Measurements from ENCODE around the gene ABCA10.
"Not testable (repeated sequence)": the region's sequence is repeated elsewhere in the genome, so short reads cannot be mapped to it uniquely, and the experiment has no call there.

The ABCA10 gene

GRCh38 chr17:69228018-69228417, 606 bp downstream of the ABCA10 start:
- no peak for DNase-seq

- no peak for DNase-seq
These were observed 1.1 kb downstream of the ABCA10 start for GRCh38 chr17:69227541-69227940.

GRCh38 chr17:69223809-69224208, 4.8 kb downstream of the ABCA10 start:
- no peak for DNase-seq

- DNase-seq = no peak
These were observed 5.8 kb downstream of the ABCA10 start for GRCh38 chr17:69222707-69223258.

- DNase-seq = no peak
These were observed 8.5 kb downstream of the ABCA10 start for GRCh38 chr17:69220098-69220497.

GRCh38 chr17:69218986-69219385, 9.6 kb downstream of the ABCA10 start:
- no peak for DNase-seq

- DNase-seq = no peak
These were observed 15.4 kb downstream of the ABCA10 start for GRCh38 chr17:69213059-69213813.

GRCh38 chr17:69208640-69209039, 20.0 kb downstream of the ABCA10 start:
- no peak for DNase-seq

- DNase-seq = no peak
These were observed 21.5 kb downstream of the ABCA10 start for GRCh38 chr17:69207151-69207550.

- DNase-seq = no peak
These were observed 30.4 kb downstream of the ABCA10 start for GRCh38 chr17:69198238-69198637.

- DNase-seq = not testable (repeated sequence)
These were observed 32.4 kb downstream of the ABCA10 start for GRCh38 chr17:69196105-69196653.

- no peak for DNase-seq
These were observed 35.9 kb downstream of the ABCA10 start for GRCh38 chr17:69192754-69193153.

GRCh38 chr17:69188796-69189195, 39.8 kb downstream of the ABCA10 start:
- DNase-seq = no peak

- DNase-seq = no peak
These were observed 40.6 kb downstream of the ABCA10 start for GRCh38 chr17:69188064-69188463.

GRCh38 chr17:69187294-69187693, 41.3 kb downstream of the ABCA10 start:
- no peak for DNase-seq

GRCh38 chr17:69179227-69179952, 49.2 kb downstream of the ABCA10 start:
- DNase-seq = no peak

GRCh38 chr17:69176457-69176795, 52.2 kb downstream of the ABCA10 start:
- no peak for DNase-seq

GRCh38 chr17:69175625-69176456, 52.8 kb downstream of the ABCA10 start:
- no peak for DNase-seq

- no peak for DNase-seq
These were observed 53.4 kb downstream of the ABCA10 start for GRCh38 chr17:69175262-69175624.

- DNase-seq = no peak
These were observed 55.5 kb downstream of the ABCA10 start for GRCh38 chr17:69173118-69173517.

- no peak for DNase-seq
These were observed 58.2 kb downstream of the ABCA10 start for GRCh38 chr17:69170377-69170776.

- not testable (repeated sequence) for DNase-seq
These were observed 60.0 kb downstream of the ABCA10 start for GRCh38 chr17:69168642-69169041.

GRCh38 chr17:69166957-69167356, 61.7 kb downstream of the ABCA10 start:
- DNase-seq = no peak

All from stimulated activated CD4-positive, alpha-beta T cell treated with anti-CD3 and anti-CD28 coated beads, Interleukin-4, amount 100 ng/mL, for 1 hour (primary cell).